Activated naive CD4-positive, alpha-beta T cell treated with anti-CD3 and anti-CD28 coated beads, Interleukin-2, amount 50 U/mL, for 24 hours (primary cell): ENCODE results near the gene CDKN1A.
"Not testable (repeated sequence)": the region's sequence is repeated elsewhere in the genome, so short reads cannot be mapped to it uniquely, and the experiment has no call there.

ENCODE experiments used
- H3K27ac Mint-ChIP-seq: one replicate; pipeline ENCODE4 v1.8.0; 2021; ENCODE audit warnings: mild to moderate bottlenecking, mixed read lengths
- H3K27me3 Mint-ChIP-seq: one replicate; pipeline ENCODE4 v1.8.0; 2021; ENCODE audit warnings: mixed read lengths
- H3K36me3 Mint-ChIP-seq: one replicate; pipeline ENCODE4 v1.8.0; 2021; ENCODE audit warnings: mixed read lengths
- H3K4me1 Mint-ChIP-seq: one replicate; pipeline ENCODE4 v1.8.0; 2021; ENCODE audit warnings: mixed read lengths
- H3K4me3 Mint-ChIP-seq: one replicate; pipeline ENCODE4 v1.8.0; 2021; ENCODE audit warnings: mild to moderate bottlenecking, mixed read lengths
- H3K9me3 Mint-ChIP-seq: one replicate; pipeline ENCODE4 v1.8.0; 2021; ENCODE audit warnings: mixed read lengths

CDKN1A gene

DNA sequence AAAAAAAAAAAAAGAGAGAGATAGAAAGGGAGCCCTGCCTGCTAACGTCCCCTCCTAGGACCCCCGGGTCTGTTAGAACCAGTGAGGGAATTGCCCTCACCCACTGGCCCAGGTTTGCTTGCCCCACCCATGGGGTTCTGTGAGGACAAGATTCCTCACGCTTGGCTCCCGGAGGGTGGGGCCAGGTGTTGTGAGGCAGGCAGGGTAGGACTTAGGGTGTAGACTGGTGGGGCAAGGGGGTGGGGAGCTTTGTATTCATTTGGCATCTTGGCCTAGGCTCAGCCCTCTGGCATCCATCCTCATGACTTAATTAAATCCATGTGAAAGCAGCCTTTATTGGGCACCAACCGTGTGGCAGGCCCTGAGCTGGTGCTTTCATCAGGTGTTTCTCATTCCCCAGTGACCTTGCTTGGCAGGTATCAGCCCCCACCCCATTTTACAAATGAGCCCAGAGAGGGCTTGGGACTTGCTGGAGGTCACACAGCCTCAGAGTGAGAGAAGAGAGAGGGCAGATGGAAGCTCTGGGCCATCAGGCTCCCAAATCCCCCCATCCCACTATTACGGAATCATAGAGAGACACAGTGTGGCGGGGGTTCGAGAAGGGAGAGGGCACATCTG, 38.1 kb downstream of the CDKN1A start:
- no peaks in the 10 kb centered on the region for H3K9me3 Mint-ChIP-seq
- no peak overlapping the region for H3K4me3 Mint-ChIP-seq
- no peaks in the 10 kb centered on the region for H3K36me3 Mint-ChIP-seq
- H3K4me1 Mint-ChIP-seq: no peaks in the 10 kb centered on the region
- H3K27me3 Mint-ChIP-seq: no peaks in the 10 kb centered on the region
- no peak overlapping the region for H3K27ac Mint-ChIP-seq

DNA sequence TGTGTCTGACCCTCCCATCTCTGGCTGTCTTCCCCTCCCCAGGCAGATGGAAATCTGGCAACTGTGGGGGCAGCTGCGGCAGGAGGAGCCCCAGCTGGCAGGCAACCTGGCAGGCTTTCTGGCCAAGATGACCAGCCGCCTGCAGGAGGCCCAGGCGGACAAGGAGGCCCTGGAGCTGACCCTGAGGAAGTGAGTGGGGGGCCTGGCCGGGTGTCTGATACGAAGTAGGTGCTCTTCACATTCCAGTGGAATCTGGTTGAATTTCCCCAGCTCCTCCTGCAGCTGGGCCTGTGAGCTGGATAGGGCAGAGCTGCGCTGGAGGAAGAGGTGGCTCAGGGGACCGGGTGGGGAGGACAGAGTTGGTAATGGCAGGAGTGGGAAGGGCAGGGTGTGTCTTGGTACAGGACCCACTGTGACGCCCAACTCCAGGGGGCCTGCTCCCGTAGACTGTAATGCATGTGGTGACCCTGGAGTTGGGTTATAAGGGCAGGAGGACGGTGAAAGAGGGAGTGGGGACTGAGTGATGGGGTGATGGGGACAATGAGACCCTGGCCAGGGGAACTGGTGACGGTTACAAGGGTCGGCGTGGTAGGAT, 38.8 kb downstream of the CDKN1A start:
- H3K4me1 Mint-ChIP-seq: no peaks in the 10 kb centered on the region
- H3K27ac Mint-ChIP-seq: no peak overlapping the region
- no peaks in the 10 kb centered on the region for H3K9me3 Mint-ChIP-seq
- H3K36me3 Mint-ChIP-seq: no peaks in the 10 kb centered on the region
- no peak overlapping the region for H3K4me3 Mint-ChIP-seq
- no peaks in the 10 kb centered on the region for H3K27me3 Mint-ChIP-seq

DNA sequence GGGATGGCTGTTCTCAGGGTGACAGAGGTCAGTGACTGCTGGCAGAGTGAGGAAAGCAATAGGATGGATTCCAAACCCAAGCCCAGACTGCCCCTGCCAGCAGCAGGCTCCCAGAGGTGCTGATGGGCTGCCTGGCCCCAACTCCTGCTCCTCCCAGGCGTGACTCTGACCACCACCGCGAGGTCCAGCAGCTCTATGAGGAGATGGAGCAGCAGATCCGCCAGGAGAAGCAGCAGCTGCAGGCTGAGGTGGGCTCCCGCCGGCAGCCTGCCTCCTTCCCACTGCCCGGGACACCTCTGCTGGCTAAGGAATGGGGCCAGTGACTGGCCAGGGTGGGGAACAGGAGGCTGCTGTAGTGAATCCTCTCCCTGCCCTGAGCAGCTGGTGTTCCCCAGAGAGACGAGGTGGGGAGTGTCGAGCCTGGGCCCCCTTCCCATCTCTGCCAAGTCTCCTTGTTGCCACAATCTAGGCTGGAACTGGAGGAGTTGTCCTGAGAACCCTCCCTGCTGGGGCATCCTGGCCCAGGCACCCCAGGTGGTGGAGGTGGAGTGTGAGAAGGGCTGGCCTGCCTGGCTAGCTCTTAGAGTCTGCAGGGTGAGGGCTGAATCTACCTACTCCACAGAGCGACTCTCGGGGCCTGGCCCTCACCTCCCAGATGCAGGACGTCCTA, 39.5 kb downstream of the CDKN1A start:
- H3K4me1 Mint-ChIP-seq: no peaks in the 10 kb centered on the region
- no peak overlapping the region for H3K27ac Mint-ChIP-seq
- H3K9me3 Mint-ChIP-seq: no peaks in the 10 kb centered on the region
- H3K36me3 Mint-ChIP-seq: no peaks in the 10 kb centered on the region
- no peak overlapping the region for H3K4me3 Mint-ChIP-seq
- no peaks in the 10 kb centered on the region for H3K27me3 Mint-ChIP-seq

DNA sequence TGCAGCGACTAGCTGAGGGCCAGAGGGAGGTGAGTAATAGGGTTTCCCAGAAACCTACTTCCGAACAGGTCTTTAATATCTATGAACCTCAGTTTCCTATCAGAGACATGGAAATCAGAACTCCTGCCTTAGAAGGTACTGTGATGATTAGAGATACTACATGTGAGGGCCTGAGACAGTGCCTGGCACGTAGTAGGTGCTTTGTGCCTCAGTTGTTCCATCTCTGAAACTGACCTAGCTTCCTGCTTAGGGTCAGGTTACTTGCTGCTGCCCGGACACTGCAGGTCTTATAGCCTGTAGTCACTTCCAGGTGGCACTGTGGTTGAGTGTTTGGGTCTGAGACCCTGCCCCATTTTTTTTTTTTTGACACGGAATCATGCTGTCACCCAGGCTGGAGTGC, 40.0 kb downstream of the CDKN1A start:
- H3K4me3 Mint-ChIP-seq: no peak overlapping the region
- H3K36me3 Mint-ChIP-seq: no peaks in the 10 kb centered on the region
- no peak overlapping the region for H3K27ac Mint-ChIP-seq
- H3K4me1 Mint-ChIP-seq: no peaks in the 10 kb centered on the region
- no peaks in the 10 kb centered on the region for H3K27me3 Mint-ChIP-seq
- H3K9me3 Mint-ChIP-seq: no peaks in the 10 kb centered on the region

DNA sequence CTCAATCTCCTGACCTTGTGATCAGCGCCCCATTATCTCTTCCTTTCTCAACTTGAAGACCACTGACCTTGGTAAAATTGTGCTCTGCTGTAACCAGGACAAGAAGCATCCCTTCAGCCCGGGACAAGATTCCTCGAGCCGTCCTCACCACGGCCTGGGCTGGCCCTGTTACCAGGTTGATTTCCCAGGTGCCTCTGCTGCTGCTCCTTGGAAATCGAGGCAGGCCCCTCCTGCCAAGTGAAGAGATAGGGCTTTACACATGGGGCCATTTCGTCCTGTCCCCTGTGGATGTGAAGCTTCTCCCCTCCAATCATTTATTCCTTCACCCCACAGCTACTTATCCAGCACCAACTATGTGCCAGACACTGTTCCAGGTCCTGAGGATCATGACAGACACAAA, 40.6 kb downstream of the CDKN1A start:
- H3K27ac Mint-ChIP-seq: no peak overlapping the region
- no peaks in the 10 kb centered on the region for H3K4me1 Mint-ChIP-seq
- no peaks in the 10 kb centered on the region for H3K36me3 Mint-ChIP-seq
- no peaks in the 10 kb centered on the region for H3K9me3 Mint-ChIP-seq
- no peak overlapping the region for H3K4me3 Mint-ChIP-seq
- no peaks in the 10 kb centered on the region for H3K27me3 Mint-ChIP-seq

DNA sequence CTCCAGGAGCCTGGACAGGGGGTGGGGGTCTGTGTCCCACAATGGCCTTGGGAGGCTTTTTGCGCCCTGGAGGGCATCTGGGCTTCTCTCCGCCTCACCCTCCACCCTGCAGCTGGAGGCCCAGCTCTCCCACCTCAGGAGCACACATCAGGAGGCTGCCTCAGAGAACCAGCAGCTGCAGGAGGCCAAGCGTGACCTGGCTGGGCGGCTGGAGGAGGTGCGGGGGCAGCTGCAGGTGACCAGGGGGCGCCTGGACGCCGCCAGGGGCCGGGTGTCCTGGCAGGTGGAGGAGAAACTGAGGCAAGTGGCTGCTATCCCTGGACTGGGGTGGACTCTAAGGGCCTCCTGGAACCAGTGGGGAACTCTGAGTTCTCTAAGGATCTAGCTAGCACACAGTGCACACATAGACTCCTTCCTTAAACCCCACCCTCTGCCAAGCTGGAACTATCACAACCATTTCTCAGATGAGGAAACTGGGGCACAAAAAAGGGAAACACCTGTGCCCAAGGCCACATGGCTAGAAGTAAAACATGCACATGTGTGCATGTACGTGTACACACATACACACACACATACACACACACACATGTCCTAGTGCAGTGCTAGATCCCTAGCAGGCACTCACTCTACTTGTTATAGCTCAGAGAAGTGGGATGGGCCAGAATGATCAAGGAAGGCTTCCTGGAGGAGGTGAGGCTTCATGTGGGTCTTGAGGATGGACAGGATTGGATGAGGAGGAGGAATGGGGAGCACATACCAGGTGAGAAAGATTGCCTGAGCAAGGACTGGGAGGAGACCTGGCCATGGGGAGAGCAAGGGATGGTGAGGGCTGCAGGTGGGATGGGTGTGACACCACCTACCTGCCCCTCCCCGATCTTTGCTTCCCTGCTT, 42.0 kb downstream of the CDKN1A start:
- H3K27ac Mint-ChIP-seq: no peak overlapping the region
- no peaks in the 10 kb centered on the region for H3K27me3 Mint-ChIP-seq
- no peaks in the 10 kb centered on the region for H3K9me3 Mint-ChIP-seq
- H3K4me1 Mint-ChIP-seq: no peaks in the 10 kb centered on the region
- no peaks in the 10 kb centered on the region for H3K36me3 Mint-ChIP-seq
- no peak overlapping the region for H3K4me3 Mint-ChIP-seq

DNA sequence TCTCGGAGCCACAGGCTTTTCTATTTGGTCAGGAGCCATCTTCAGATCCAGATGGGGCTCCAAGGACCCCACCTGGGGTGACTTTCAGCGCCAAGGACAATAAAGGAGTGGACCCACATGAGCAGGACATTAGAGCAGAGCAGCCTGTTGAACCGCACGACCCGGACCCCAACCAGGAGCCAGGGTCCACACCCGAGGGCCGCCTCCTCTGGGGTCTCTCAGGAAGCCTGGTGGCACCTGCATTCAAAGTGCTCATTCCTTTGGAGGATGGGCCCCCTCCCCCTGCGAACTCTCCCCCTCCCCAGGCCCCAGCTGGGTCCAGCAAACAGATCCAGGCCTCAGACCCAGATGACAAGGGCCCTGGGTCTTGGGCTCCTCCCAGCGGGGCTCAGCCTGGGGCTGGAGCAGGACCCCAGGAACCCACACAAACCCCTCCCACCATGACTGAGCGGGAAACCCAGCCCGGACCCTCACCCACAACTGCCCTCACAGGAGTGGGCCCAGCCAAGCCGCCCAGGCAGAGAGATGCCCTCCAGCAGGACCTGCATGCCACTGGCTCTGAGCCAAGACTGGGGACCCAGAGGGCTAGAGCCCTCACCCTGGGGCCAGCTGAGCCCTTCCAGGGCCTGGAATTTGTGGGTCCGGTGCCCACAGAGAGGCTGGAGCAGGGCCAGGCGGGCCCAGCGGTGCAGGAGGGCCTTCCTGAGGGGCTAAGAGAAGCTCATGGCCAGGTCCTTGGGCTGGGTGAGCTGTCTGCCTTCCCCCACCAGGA, 43.0 kb downstream of the CDKN1A start:
- Mint-ChIP-seq H3K27me3 (no peaks in the 10 kb centered on the region), H3K36me3 (no peaks in the 10 kb centered on the region), H3K9me3 (no peaks in the 10 kb centered on the region), H3K4me1 (no peaks in the 10 kb centered on the region), H3K4me3 (no peak overlapping the region), H3K27ac (no peak overlapping the region)

DNA sequence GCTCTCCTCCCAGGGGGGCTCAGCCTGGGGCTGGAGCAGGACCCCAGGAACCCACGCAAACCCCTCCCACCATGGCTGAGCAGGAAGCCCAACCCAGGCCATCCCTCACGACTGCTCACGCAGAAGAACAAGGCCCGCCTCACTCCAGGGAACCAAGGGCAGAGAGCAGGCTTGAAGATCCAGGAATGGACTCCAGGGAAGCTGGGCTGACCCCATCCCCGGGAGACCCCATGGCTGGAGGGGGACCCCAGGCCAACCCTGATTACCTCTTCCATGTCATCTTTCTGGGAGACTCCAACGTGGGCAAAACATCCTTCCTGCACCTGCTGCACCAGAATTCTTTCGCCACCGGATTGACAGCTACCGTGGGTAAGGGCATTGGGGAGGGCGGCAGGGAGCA, 43.9 kb downstream of the CDKN1A start:
- H3K27ac Mint-ChIP-seq: no peak overlapping the region
- no peaks in the 10 kb centered on the region for H3K36me3 Mint-ChIP-seq
- no peaks in the 10 kb centered on the region for H3K9me3 Mint-ChIP-seq
- H3K27me3 Mint-ChIP-seq: no peaks in the 10 kb centered on the region
- no peaks in the 10 kb centered on the region for H3K4me1 Mint-ChIP-seq
- H3K4me3 Mint-ChIP-seq: no peak overlapping the region

DNA sequence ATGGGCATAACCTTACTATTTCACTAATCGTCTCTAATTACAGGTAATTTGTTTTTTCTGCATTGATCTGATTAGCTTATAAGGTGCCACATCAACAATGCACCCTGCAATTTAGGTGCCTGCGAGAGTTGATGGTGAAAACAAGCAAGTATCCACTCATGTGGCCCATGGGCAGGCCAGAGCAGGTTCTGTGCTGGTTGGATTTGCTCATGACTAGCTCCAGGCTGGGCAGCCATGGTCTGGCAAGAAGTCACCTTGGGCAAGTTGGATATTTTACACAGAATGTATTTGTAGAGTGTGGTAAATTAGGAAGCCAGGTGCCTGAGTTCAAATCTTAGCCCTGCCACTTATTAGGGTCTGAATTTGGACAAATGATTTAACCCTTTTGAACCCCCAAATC, 44.4 kb downstream of the CDKN1A start:
- no peaks in the 10 kb centered on the region for H3K36me3 Mint-ChIP-seq
- H3K9me3 Mint-ChIP-seq: no peaks in the 10 kb centered on the region
- no peak overlapping the region for H3K27ac Mint-ChIP-seq
- no peak overlapping the region for H3K4me3 Mint-ChIP-seq
- H3K27me3 Mint-ChIP-seq: no peaks in the 10 kb centered on the region
- H3K4me1 Mint-ChIP-seq: peaks cover 4% of the 10 kb centered on the region

DNA sequence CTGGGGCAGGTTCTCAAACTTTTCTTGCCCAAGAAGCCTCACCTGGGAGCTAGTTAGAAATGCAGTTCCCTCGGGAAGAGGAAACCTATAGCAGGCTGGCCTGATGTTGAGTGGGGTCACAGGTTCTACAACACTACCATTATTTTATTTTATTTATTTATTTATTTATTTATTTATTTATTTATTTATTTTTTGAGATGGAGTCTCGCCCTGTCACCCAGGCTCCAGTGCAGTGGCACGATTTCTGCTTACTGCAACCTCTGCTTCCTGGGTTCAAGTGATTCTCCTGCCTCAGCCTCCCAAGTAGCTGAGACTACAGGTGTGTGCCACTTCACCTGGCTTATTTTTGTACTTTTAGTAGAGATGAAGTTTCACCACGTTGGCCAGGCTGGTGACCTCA, 45.5 kb downstream of the CDKN1A start:
- not testable (repeated sequence) for H3K27ac Mint-ChIP-seq, H3K4me1 Mint-ChIP-seq, H3K27me3 Mint-ChIP-seq, H3K36me3 Mint-ChIP-seq, H3K4me3 Mint-ChIP-seq, H3K9me3 Mint-ChIP-seq

DNA sequence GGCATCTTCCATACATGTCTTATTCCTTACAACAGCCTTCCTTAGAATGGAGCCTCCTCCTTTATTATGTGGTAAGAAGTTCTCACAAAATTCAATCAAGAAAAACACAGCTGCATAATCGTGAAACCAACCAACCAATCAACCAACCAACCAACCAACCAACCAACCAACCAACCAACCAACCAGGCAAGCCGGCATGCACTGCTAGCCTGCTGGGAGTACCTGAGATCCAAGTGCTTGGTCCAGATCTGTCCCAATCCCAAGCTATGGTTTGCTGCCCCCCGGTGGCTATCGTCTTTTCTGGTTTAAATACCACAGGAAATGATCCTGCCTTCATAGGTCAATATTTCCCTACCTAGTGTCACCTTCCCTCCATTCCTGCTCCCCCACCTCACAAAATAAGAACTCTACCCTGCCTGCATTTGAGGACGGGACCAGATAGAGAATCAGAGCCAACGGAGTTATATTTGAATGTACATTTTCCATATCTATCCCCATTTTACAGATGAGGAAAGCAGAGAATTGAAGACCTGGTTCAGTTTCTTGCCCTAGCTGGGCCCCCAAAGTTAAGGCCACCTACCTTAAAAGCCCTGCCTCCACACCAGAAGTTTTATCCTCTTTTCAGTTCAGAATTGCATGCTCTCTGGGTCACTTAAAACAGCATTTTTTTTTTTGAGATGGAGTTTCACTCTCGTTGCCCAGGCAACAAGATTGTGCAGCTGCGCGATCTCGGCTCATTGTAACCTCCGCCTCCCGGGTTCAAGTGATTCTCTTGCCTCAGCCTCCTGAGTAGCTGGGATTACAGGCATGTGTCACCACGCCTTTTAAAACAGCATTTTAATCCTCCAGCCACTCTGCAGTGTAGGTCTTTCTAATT, 46.2 kb downstream of the CDKN1A start:
- H3K27me3 Mint-ChIP-seq: no peaks in the 10 kb centered on the region
- no peak overlapping the region for H3K4me3 Mint-ChIP-seq
- peaks cover 8% of the 10 kb centered on the region for H3K4me1 Mint-ChIP-seq
- no peaks in the 10 kb centered on the region for H3K36me3 Mint-ChIP-seq
- H3K9me3 Mint-ChIP-seq: no peaks in the 10 kb centered on the region
- H3K27ac Mint-ChIP-seq: no peak overlapping the region

DNA sequence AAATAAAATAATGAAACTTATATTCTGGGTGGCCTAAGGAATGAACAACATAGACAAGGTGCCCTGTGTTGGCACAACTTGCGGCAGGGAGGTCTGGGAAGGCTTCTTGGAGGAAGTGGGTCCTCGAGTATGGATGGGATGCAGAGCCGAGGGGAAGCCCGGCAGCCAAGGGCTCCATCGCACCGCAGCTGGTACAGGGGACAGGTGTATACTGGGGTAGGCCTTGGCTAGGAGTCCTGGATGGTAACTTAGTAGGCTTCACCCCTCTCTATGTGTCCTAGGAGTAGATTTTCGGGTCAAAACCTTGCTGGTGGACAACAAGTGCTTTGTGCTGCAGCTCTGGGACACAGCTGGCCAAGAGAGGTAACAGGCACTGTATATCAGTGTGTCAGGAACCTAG, 47.1 kb downstream of the CDKN1A start:
- Mint-ChIP-seq H3K36me3 (no peaks in the 10 kb centered on the region), H3K27me3 (no peaks in the 10 kb centered on the region), H3K4me1 (peaks cover 8% of the 10 kb centered on the region), H3K27ac (no peak overlapping the region), H3K4me3 (no peak overlapping the region), H3K9me3 (no peaks in the 10 kb centered on the region)

DNA sequence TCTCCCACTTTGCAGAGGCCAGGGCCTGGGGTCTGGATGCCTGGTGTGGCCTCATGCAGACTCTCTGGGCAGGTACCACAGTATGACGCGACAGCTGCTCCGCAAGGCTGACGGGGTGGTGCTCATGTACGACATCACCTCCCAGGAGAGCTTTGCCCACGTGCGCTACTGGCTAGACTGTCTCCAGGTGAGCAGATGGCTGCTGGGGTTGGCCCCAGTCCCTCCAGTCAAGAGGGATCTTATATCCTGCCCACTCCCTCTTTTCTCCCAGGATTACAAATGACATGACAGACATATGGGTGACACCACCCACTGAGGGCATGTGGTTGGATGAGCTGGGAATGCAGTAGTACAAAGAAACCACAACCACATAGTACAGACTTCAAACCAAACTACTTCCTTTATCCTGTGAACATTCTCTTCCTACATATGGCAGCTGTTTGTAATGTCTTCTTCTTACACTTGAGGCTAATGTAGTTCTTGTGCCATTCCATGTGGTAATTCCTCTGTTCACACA, 49.0 kb downstream of the CDKN1A start:
- Mint-ChIP-seq H3K4me3 (no peak overlapping the region), H3K27me3 (no peaks in the 10 kb centered on the region), H3K4me1 (peaks cover 8% of the 10 kb centered on the region), H3K27ac (no peak overlapping the region), H3K36me3 (no peaks in the 10 kb centered on the region), H3K9me3 (no peaks in the 10 kb centered on the region)

DNA sequence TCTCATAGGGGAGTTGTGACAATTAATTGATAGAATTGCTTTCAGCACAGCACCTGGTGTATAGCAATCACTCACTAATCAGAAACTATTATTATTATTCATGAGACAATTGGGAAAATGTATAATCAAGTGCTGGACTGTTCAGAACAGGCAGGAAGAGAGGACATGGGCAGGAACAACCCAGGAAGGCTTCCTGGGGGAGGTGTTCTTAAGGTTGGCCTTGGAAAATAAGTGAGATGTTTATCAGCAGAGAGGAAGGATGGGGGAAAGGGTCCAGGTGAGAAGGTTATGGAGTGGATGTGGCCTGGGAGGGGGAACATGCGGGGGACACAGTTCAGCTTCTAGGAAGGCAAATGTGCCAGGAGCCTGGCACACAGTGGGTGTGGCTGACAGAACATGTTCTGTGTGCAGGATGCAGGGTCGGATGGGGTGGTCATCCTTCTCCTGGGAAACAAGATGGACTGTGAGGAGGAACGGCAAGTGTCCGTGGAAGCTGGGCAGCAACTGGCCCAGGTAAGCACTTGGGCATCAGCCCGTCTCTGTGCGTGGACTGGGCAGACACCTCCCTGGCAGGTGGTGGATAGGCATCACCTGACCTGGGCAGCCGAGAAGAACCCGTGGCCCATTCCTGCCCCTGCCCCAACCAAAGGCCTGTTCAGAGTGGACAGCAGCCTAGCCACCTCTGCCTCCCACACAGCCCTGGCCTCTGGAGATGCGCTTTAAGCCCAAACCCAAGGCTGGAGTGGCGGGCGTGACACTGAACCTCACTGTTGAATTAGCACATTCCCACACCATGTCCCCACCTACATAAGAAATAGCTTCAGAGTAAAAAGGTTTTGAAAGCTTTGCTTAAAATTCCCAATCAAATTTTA, 50.0 kb downstream of the CDKN1A start:
- Mint-ChIP-seq H3K9me3 (no peaks in the 10 kb centered on the region), H3K4me1 (peaks cover 8% of the 10 kb centered on the region), H3K27me3 (no peaks in the 10 kb centered on the region), H3K36me3 (no peaks in the 10 kb centered on the region), H3K27ac (no peak overlapping the region), H3K4me3 (no peak overlapping the region)
